ENCODE data around the gene GMIP. TPM values are rescaled to one million over a fixed set of nuclear protein-coding genes. Genes with fewer than 3 reads are reported as not detected.

GMIP gene
- total and polyA plus RNA-seq, 2 of the 4 experiments (the other 2 are of a cell fraction) = 4.1 to 11.0 TPM

- TF ChIP-seq, protein P1, sequence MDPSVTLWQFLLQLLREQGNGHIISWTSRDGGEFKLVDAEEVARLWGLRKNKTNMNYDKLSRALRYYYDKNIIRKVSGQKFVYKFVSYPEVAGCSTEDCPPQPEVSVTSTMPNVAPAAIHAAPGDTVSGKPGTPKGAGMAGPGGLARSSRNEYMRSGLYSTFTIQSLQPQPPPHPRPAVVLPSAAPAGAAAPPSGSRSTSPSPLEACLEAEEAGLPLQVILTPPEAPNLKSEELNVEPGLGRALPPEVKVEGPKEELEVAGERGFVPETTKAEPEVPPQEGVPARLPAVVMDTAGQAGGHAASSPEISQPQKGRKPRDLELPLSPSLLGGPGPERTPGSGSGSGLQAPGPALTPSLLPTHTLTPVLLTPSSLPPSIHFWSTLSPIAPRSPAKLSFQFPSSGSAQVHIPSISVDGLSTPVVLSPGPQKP (IDR thresholded peaks at IDR 0.05; ENCODE audit: borderline replicate concordance, low read depth, low read length) = no peak
- TF ChIP-seq CEBPB (IDR thresholded peaks at IDR 0.05; ENCODE audit: low read depth, low read length) = no peak
- no peak for TF ChIP-seq MAZ (IDR thresholded peaks at IDR 0.05; ENCODE audit: borderline replicate concordance, low read depth, low read length)
- TF ChIP-seq RAD21 (IDR thresholded peaks at IDR 0.05; ENCODE audit: low read length) = no peak
- no peak for TF ChIP-seq NFE2L2 (IDR thresholded peaks at IDR 0.05; ENCODE audit: low read depth, low read length)
- no peak for TF ChIP-seq POLR2A (IDR thresholded peaks at IDR 0.05; ENCODE audit: low read depth, low read length)
- TF ChIP-seq BHLHE40 (IDR thresholded peaks at IDR 0.05; ENCODE audit: low read depth, low read length) = no peak
- TF ChIP-seq MAFK (IDR thresholded peaks at IDR 0.05; ENCODE audit: low read depth, low read length) = no peak
Observed at GRCh38 chr19:19637523-19638251, 5.8 kb downstream of the GMIP start (continued).
